DOHH2 (cell line): ENCODE data around the gene DNM1L.
"Not testable (repeated sequence)": the region's sequence is repeated elsewhere in the genome, so short reads cannot be mapped to it uniquely, and the experiment has no call there.

Experiments used
- H3F3A ChIP-seq: fragments of 200-600 bp; sonication (generic), shearing (Covaris generic); 2 replicates; pipeline ENCODE4 v1.6.0; 2016; ENCODE audit warnings: antibody characterized with exemption, mild to moderate bottlenecking; ENCODE audit not compliant: control insufficient read depth, insufficient read depth
- H3K27ac ChIP-seq: fragments of 200-600 bp; sonication (generic); 2 replicates; pipeline ENCODE4 v1.5.1; 2014; ENCODE audit warnings: low read depth, mild to moderate bottlenecking, low read length, moderate library complexity
- H3K27me3 ChIP-seq: fragments of 200-600 bp; sonication (generic); 2 replicates; pipeline ENCODE4 v1.6.1; 2014; ENCODE audit warnings: mild to moderate bottlenecking, low read length, mixed read lengths; ENCODE audit not compliant: control insufficient read depth
- H3K36me3 ChIP-seq: fragments of 200-600 bp; sonication (generic); 2 replicates; pipeline ENCODE4 v1.6.1; 2014; ENCODE audit warnings: mild to moderate bottlenecking, low read length, moderate library complexity, mixed read lengths; ENCODE audit not compliant: control insufficient read depth
- H3K4me1 ChIP-seq: fragments of 200-600 bp; sonication (generic); 2 replicates; pipeline ENCODE4 v1.6.1; 2014; ENCODE audit warnings: mild to moderate bottlenecking, low read length, mixed read lengths; ENCODE audit not compliant: control insufficient read depth
- H3K4me2 ChIP-seq: fragments of 200-600 bp; sonication (generic); 2 replicates; pipeline ENCODE4 v1.6.0; 2014; ENCODE audit warnings: mild to moderate bottlenecking, low read length, moderate library complexity
- H3K4me3 ChIP-seq: fragments of 200-600 bp; sonication (generic); 2 replicates; pipeline ENCODE4 v1.5.1; 2014; ENCODE audit warnings: mild to moderate bottlenecking, low read length, mixed read lengths
- H3K79me2 ChIP-seq: fragments of 200-600 bp; sonication (generic); 2 replicates; pipeline ENCODE4 v1.6.1; 2014; ENCODE audit warnings: mild to moderate bottlenecking, low read length, mixed read lengths; ENCODE audit not compliant: control insufficient read depth
- H3K9me2 ChIP-seq: fragments of 200-600 bp; sonication (generic); replicated peaks from 2 replicates; pipeline ENCODE4 v1.6.1; 2014; ENCODE audit warnings: mild to moderate bottlenecking, low read length, mixed read lengths; ENCODE audit not compliant: control insufficient read depth
- H3K9me3 ChIP-seq: fragments of 200-600 bp; sonication (generic); 2 replicates; pipeline ENCODE4 v1.6.1; 2014; ENCODE audit warnings: antibody characterized with exemption, low read length, mixed read lengths; ENCODE audit not compliant: control insufficient read depth, insufficient read depth
- H4K20me1 ChIP-seq: fragments of 200-600 bp; sonication (generic); 2 replicates; pipeline ENCODE4 v1.6.0; 2014; ENCODE audit warnings: low read depth, mild to moderate bottlenecking, antibody characterized with exemption, low read length, moderate library complexity; ENCODE audit not compliant: control insufficient read depth, insufficient read depth
- EZH2phosphoT487 ChIP-seq: fragments of 200-600 bp; sonication (generic); IDR thresholded peaks from 2 replicates; pipeline ENCODE4 v1.6.1; 2017; ENCODE audit warnings: borderline replicate concordance, mild to moderate bottlenecking, antibody characterized with exemption, low read length, moderate library complexity, mixed read lengths
- TF ChIP-seq, protein P1 (sequence below): fragments of 200-600 bp; sonication (generic); IDR thresholded peaks from one replicate; pipeline ENCODE4 v1.5.1; 2014; ENCODE audit warnings: antibody characterized with exemption, mild to moderate bottlenecking, low read depth, low read length; ENCODE audit not compliant: poor library complexity, severe bottlenecking

Gene DNM1L

DNA sequence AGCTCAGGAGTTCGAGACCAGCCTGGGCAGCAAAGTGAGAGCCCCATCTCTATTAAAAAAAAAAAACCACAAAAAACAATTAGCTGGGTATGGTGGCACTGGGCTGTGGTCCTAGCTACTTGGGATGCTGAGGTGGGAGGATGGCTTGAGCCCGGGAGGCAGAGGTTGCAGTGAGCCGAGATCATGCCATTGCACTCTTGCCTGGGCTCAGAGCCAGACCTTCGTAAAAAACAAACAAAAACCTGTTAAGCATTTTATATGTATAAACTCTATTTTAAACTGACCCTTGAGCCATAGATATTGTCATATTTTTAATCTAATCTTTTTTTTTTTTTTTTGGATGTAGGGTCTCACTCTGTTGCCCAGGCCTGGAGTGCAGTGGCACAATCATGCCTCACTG is 35.7 kb downstream of the DNM1L start:
- Histone ChIP-seq H3K36me3 (peaks cover 47% of the 10 kb centered on the region), H3K4me3 (no peak overlapping the region), H3K27ac (no peak overlapping the region), H3K27me3 (no peaks in the 10 kb centered on the region), H3K4me1 (no peaks in the 10 kb centered on the region), H3K9me3 (no peaks in the 10 kb centered on the region), H3F3A (no peaks in the 10 kb centered on the region), H3K79me2 (no peaks in the 10 kb centered on the region), H3K4me2 (no peak overlapping the region), H3K9me2 (no peaks in the 10 kb centered on the region), H4K20me1 (no peaks in the 10 kb centered on the region)
- TF ChIP-seq, protein P1, sequence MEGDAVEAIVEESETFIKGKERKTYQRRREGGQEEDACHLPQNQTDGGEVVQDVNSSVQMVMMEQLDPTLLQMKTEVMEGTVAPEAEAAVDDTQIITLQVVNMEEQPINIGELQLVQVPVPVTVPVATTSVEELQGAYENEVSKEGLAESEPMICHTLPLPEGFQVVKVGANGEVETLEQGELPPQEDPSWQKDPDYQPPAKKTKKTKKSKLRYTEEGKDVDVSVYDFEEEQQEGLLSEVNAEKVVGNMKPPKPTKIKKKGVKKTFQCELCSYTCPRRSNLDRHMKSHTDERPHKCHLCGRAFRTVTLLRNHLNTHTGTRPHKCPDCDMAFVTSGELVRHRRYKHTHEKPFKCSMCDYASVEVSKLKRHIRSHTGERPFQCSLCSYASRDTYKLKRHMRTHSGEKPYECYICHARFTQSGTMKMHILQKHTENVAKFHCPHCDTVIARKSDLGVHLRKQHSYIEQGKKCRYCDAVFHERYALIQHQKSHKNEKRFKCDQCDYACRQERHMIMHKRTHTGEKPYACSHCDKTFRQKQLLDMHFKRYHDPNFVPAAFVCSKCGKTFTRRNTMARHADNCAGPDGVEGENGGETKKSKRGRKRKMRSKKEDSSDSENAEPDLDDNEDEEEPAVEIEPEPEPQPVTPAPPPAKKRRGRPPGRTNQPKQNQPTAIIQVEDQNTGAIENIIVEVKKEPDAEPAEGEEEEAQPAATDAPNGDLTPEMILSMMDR: no peak

DNA sequence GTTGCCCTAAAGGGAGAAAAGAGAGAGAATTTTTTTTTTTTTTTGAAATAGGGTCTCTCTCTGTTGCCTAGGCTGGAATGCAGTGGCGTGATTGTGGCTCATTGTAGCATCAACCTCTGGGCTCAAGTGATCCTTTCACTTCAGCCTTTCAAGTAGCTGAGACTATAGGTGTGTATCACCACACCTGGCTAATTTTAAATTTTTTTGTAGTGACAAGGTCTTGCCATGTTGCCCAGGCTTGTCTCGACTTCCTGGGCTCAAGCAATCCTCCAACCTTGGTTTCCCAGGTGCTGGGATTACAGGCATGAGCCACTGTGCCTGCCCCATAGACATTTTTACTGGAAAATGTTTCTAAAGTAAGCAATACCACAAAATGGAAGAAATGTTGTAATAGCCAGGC is 39.8 kb downstream of the DNM1L start:
- TF ChIP-seq EZH2phosphoT487: no peak
- TF ChIP-seq, protein P1: no peak
- H3F3A ChIP-seq: peaks cover 4% of the 10 kb centered on the region; the same call in 1 of the 2 replicates
- H3K27ac ChIP-seq: no peak overlapping the region
- H3K79me2 ChIP-seq: no peaks in the 10 kb centered on the region
- no peak overlapping the region for H3K4me3 ChIP-seq
- peaks cover 53% of the 10 kb centered on the region for H3K36me3 ChIP-seq
- H3K4me2 ChIP-seq: no peak overlapping the region
- H4K20me1 ChIP-seq: no peaks in the 10 kb centered on the region
- no peaks in the 10 kb centered on the region for H3K9me3 ChIP-seq
- no peaks in the 10 kb centered on the region for H3K27me3 ChIP-seq
- H3K9me2 ChIP-seq: no peaks in the 10 kb centered on the region
- H3K4me1 ChIP-seq: no peaks in the 10 kb centered on the region

DNA sequence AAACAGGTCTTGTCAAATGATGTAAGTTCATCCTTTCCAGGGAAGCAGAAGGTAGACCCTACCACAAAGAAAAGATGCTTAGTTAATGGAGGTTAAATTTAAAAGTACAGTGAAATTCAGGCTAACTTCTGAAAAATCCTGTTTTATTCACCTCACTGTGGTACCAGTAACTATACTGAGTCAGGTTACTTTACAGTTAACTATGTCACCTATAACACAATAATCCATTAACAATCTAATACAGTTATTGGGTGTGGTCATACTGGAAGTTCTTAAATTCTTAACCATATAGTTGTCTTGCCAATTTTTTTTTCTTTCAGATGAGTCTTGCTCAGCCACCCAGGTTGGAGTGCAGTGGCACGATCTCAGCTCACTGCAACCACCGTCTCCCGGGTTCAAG is 46.2 kb downstream of the DNM1L start:
- H3K9me3 ChIP-seq, H3K79me2 ChIP-seq, H3K27ac ChIP-seq, H3K4me1 ChIP-seq, H4K20me1 ChIP-seq, H3K4me3 ChIP-seq, H3K27me3 ChIP-seq, H3K9me2 ChIP-seq, H3K4me2 ChIP-seq: not testable (repeated sequence)
- H3K36me3 ChIP-seq: peaks cover 73% of the 10 kb centered on the region
- H3F3A ChIP-seq: peaks cover 12% of the 10 kb centered on the region

DNA sequence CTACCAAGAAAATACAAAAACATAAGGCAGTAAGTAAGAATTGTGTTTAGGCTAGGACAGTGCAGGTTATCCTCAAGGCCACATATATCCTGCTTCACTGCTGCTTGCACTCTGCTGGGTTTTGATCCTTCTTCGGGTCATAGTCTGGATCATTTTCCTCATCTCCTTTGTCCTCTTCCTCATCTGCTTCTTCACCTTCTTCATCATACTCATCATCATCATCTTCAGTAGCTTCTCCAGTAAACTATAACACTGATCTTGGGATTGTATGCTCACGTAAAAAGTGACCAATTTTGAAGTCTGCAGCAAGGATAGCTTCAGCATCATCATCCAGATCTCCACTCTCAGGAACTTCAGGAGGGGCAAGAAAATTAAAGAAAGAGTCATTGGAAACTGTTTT is 47.2 kb downstream of the DNM1L start:
- Histone ChIP-seq H3K27me3 (no peaks in the 10 kb centered on the region), H3K36me3 (peaks cover 70% of the 10 kb centered on the region), H3K4me3 (no peak overlapping the region), H4K20me1 (no peaks in the 10 kb centered on the region), H3K9me2 (no peaks in the 10 kb centered on the region), H3K4me2 (no peak overlapping the region), H3K9me3 (no peaks in the 10 kb centered on the region), H3K79me2 (peaks cover 2% of the 10 kb centered on the region; the same call in 1 of the 2 replicates), H3K27ac (no peak overlapping the region), H3K4me1 (no peaks in the 10 kb centered on the region), H3F3A (peaks cover 13% of the 10 kb centered on the region)
- TF ChIP-seq EZH2phosphoT487: no peak
- TF ChIP-seq, protein P1: no peak
